ENCODE data around the gene TRIM66.
A peak's percentile ranks its signal among the peaks of the same experiment; 100 is the strongest.

- TF ChIP-seq, protein P1, sequence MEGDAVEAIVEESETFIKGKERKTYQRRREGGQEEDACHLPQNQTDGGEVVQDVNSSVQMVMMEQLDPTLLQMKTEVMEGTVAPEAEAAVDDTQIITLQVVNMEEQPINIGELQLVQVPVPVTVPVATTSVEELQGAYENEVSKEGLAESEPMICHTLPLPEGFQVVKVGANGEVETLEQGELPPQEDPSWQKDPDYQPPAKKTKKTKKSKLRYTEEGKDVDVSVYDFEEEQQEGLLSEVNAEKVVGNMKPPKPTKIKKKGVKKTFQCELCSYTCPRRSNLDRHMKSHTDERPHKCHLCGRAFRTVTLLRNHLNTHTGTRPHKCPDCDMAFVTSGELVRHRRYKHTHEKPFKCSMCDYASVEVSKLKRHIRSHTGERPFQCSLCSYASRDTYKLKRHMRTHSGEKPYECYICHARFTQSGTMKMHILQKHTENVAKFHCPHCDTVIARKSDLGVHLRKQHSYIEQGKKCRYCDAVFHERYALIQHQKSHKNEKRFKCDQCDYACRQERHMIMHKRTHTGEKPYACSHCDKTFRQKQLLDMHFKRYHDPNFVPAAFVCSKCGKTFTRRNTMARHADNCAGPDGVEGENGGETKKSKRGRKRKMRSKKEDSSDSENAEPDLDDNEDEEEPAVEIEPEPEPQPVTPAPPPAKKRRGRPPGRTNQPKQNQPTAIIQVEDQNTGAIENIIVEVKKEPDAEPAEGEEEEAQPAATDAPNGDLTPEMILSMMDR (conservative IDR thresholded peaks at IDR 0.05; ENCODE audit: low read depth in 2 of 2) = peak in 1 of 2 experiments; percentile 86; a peak in 3 of 4 replicates
- no peak for TF ChIP-seq EZH2phosphoT487 (IDR thresholded peaks at IDR 0.05; ENCODE audit: unreplicated experiment)
- no peak for TF ChIP-seq CREB1 (CRISPR knock-in tag; IDR thresholded peaks at IDR 0.05; ENCODE audit: low read depth)
- TF ChIP-seq, protein P2, sequence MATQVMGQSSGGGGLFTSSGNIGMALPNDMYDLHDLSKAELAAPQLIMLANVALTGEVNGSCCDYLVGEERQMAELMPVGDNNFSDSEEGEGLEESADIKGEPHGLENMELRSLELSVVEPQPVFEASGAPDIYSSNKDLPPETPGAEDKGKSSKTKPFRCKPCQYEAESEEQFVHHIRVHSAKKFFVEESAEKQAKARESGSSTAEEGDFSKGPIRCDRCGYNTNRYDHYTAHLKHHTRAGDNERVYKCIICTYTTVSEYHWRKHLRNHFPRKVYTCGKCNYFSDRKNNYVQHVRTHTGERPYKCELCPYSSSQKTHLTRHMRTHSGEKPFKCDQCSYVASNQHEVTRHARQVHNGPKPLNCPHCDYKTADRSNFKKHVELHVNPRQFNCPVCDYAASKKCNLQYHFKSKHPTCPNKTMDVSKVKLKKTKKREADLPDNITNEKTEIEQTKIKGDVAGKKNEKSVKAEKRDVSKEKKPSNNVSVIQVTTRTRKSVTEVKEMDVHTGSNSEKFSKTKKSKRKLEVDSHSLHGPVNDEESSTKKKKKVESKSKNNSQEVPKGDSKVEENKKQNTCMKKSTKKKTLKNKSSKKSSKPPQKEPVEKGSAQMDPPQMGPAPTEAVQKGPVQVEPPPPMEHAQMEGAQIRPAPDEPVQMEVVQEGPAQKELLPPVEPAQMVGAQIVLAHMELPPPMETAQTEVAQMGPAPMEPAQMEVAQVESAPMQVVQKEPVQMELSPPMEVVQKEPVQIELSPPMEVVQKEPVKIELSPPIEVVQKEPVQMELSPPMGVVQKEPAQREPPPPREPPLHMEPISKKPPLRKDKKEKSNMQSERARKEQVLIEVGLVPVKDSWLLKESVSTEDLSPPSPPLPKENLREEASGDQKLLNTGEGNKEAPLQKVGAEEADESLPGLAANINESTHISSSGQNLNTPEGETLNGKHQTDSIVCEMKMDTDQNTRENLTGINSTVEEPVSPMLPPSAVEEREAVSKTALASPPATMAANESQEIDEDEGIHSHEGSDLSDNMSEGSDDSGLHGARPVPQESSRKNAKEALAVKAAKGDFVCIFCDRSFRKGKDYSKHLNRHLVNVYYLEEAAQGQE (IDR thresholded peaks at IDR 0.05; ENCODE audit: unreplicated experiment) = no peak
- TF ChIP-seq POLR2AphosphoS5 (IDR thresholded peaks at IDR 0.05; ENCODE audit: low read depth) = no peak
- no peak for TF ChIP-seq EZH2 (IDR thresholded peaks at IDR 0.05; ENCODE audit: low read depth, unreplicated experiment)
- TF ChIP-seq JUNB (IDR thresholded peaks at IDR 0.05; ENCODE audit: unreplicated experiment) = no peak
- TF ChIP-seq ZNF331 (CRISPR knock-in tag; IDR thresholded peaks at IDR 0.05; ENCODE audit: low read depth) = no peak
- TF ChIP-seq, protein P3, sequence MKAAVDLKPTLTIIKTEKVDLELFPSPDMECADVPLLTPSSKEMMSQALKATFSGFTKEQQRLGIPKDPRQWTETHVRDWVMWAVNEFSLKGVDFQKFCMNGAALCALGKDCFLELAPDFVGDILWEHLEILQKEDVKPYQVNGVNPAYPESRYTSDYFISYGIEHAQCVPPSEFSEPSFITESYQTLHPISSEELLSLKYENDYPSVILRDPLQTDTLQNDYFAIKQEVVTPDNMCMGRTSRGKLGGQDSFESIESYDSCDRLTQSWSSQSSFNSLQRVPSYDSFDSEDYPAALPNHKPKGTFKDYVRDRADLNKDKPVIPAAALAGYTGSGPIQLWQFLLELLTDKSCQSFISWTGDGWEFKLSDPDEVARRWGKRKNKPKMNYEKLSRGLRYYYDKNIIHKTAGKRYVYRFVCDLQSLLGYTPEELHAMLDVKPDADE (IDR thresholded peaks at IDR 0.05) = no peak
- TF ChIP-seq, protein P4, sequence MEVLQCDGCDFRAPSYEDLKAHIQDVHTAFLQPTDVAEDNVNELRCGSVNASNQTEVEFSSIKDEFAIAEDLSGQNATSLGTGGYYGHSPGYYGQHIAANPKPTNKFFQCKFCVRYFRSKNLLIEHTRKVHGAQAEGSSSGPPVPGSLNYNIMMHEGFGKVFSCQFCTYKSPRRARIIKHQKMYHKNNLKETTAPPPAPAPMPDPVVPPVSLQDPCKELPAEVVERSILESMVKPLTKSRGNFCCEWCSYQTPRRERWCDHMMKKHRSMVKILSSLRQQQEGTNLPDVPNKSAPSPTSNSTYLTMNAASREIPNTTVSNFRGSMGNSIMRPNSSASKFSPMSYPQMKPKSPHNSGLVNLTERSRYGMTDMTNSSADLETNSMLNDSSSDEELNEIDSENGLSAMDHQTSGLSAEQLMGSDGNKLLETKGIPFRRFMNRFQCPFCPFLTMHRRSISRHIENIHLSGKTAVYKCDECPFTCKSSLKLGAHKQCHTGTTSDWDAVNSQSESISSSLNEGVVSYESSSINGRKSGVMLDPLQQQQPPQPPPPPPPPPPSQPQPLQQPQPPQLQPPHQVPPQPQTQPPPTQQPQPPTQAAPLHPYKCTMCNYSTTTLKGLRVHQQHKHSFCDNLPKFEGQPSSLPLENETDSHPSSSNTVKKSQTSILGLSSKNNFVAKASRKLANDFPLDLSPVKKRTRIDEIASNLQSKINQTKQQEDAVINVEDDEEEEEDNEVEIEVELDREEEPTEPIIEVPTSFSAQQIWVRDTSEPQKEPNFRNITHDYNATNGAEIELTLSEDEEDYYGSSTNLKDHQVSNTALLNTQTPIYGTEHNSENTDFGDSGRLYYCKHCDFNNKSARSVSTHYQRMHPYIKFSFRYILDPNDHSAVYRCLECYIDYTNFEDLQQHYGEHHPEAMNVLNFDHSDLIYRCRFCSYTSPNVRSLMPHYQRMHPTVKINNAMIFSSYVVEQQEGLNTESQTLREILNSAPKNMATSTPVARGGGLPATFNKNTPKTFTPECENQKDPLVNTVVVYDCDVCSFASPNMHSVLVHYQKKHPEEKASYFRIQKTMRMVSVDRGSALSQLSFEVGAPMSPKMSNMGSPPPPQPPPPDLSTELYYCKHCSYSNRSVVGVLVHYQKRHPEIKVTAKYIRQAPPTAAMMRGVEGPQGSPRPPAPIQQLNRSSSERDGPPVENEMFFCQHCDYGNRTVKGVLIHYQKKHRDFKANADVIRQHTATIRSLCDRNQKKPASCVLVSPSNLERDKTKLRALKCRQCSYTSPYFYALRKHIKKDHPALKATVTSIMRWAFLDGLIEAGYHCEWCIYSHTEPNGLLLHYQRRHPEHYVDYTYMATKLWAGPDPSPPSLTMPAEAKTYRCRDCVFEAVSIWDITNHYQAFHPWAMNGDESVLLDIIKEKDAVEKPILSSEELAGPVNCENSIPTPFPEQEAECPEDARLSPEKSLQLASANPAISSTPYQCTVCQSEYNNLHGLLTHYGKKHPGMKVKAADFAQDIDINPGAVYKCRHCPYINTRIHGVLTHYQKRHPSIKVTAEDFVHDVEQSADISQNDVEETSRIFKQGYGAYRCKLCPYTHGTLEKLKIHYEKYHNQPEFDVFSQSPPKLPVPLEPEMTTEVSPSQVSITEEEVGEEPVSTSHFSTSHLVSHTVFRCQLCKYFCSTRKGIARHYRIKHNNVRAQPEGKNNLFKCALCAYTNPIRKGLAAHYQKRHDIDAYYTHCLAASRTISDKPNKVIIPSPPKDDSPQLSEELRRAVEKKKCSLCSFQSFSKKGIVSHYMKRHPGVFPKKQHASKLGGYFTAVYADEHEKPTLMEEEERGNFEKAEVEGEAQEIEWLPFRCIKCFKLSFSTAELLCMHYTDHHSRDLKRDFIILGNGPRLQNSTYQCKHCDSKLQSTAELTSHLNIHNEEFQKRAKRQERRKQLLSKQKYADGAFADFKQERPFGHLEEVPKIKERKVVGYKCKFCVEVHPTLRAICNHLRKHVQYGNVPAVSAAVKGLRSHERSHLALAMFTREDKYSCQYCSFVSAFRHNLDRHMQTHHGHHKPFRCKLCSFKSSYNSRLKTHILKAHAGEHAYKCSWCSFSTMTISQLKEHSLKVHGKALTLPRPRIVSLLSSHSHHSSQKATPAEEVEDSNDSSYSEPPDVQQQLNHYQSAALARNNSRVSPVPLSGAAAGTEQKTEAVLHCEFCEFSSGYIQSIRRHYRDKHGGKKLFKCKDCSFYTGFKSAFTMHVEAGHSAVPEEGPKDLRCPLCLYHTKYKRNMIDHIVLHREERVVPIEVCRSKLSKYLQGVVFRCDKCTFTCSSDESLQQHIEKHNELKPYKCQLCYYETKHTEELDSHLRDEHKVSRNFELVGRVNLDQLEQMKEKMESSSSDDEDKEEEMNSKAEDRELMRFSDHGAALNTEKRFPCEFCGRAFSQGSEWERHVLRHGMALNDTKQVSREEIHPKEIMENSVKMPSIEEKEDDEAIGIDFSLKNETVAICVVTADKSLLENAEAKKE (CRISPR knock-in tag; IDR thresholded peaks at IDR 0.05) = no peak
- TF ChIP-seq ZNF114 (CRISPR knock-in tag; IDR thresholded peaks at IDR 0.05) = no peak
- no peak for TF ChIP-seq NANOG (IDR thresholded peaks at IDR 0.05; ENCODE audit: borderline replicate concordance)
- no peak for TF ChIP-seq STAT1 (IDR thresholded peaks at IDR 0.05; ENCODE audit: unreplicated experiment)
Measured at GRCh38 chr11:8566613-8567210, 115.8 kb downstream of the TRIM66 start.
